ENCODE measurements around the gene RABGGTA. TPM values are rescaled to one million over a fixed set of nuclear protein-coding genes. Genes with fewer than 3 reads are reported as not detected.
A peak's percentile ranks its signal among the peaks of the same experiment; 100 is the strongest.

Gene RABGGTA
- total and polyA plus RNA-seq, 2 donors (not counting 1 experiment from before 2014, with no cell fraction given), result 70.1 to 159 TPM

GRCh38 chr14:24281636-24282035 is 10.2 kb upstream of the RABGGTA start:
- H3K4me1 ChIP-seq (ENCODE audit: control insufficient read depth in 2 of 2, insufficient read depth in 2 of 2, low read length in 2 of 2), result peaks cover 38 to 58% of the 10 kb centered on the region in 2 donors
- WGBS (ENCODE audit: insufficient coverage), result 98% methylated on average over 3 of the region's 7 CpGs
- no peaks in the 10 kb centered on the region for H3K27me3 Mint-ChIP-seq
- no peaks in the 10 kb centered on the region for H3K27me3 ChIP-seq (replicated peaks in 1 of 4; ENCODE audit: control extremely low read depth in 1 of 4, control insufficient read depth in 3 of 4, insufficient read depth in 4 of 4, low read length in 3 of 4)
- no peak overlapping the region for H2AFZ ChIP-seq (ENCODE audit: insufficient read depth, low read depth, low read length, poor library complexity, severe bottlenecking)
- intact Hi-C loops (cut with micrococcal nuclease), result no loop called here
- no peak for DNase-seq
- peaks cover 55% of the 10 kb centered on the region for H3K4me1 Mint-ChIP-seq
- ATAC-seq (ENCODE audit: low read depth), result no peak
- H3K27ac ChIP-seq (ENCODE audit: low read length in 2 of 2), result no peak overlapping the region
- no peak overlapping the region for H3K4me2 ChIP-seq (replicated peaks; ENCODE audit: low read depth, low read length, poor library complexity, severe bottlenecking)
- no peak overlapping the region for H3K4me3 Mint-ChIP-seq
- TF ChIP-seq EZH2 (IDR thresholded peaks at IDR 0.05; ENCODE audit: borderline replicate concordance, insufficient read depth, low read depth, low read length, poor library complexity, severe bottlenecking) (no peak), CTCF (IDR thresholded peaks at IDR 0.05) (no peak)
- no peak overlapping the region for H3K4me3 ChIP-seq (ENCODE audit: control extremely low read depth in 1 of 5, extremely low read depth in 1 of 5, insufficient read depth in 1 of 5, low read depth in 2 of 5, low read length in 4 of 5)
- no peaks in the 10 kb centered on the region for H3K9me3 Mint-ChIP-seq (ENCODE audit: insufficient read depth)
- H3K9me3 ChIP-seq (ENCODE audit: control extremely low read depth in 1 of 3, control insufficient read depth in 2 of 3, insufficient read depth in 1 of 3, low read length in 2 of 3), result peaks cover 0 to 10% (median 0%) of the 10 kb centered on the region in 3 donors
- POLR2A ChIA-PET, result interaction anchor here (0.6 to 1.5 kb wide), 3 partner anchors 11 to 43 kb away, joined by 3 to 7 read pairs (median 3); partner anchors contain the start of gene RABGGTA
- CTCF ChIA-PET, result interaction anchor here (1.0 to 7.1 kb wide), 5 partner anchors 10 to 39 kb away, joined by 4 to 93 read pairs (median 21); partner anchors contain the start of genes CIDEB, DHRS1, NOP9 and RABGGTA
- peak overlapping the region; percentile 62 for H3K27ac Mint-ChIP-seq
- H3K36me3 ChIP-seq (replicated peaks in 1 of 2; ENCODE audit: control extremely low read depth in 1 of 2, control insufficient read depth in 1 of 2, extremely low read depth in 1 of 2, insufficient read depth in 2 of 2, low read length in 1 of 2), result no peaks in the 10 kb centered on the region
- no peak overlapping the region for H3K9ac ChIP-seq (ENCODE audit: low read length)
- no peaks in the 10 kb centered on the region for H4K20me1 ChIP-seq (ENCODE audit: control insufficient read depth, insufficient read depth, low read length, poor library complexity, severe bottlenecking)
- peaks cover 39% of the 10 kb centered on the region for H3K79me2 ChIP-seq (ENCODE audit: control insufficient read depth, insufficient read depth, low read length)

- WGBS (ENCODE audit: insufficient coverage), result 98% methylated on average over 6 of the region's 6 CpGs
- Mint-ChIP-seq H3K27ac (peak overlapping the region; percentile 93), H3K4me1 (peaks cover 58% of the 10 kb centered on the region), H3K27me3 (no peaks in the 10 kb centered on the region), H3K4me3 (no peak overlapping the region), H3K9me3 (ENCODE audit: insufficient read depth) (no peaks in the 10 kb centered on the region)
- DNase-seq (no peak), ATAC-seq (ENCODE audit: low read depth) (no peak)
- Histone ChIP-seq H3K27ac (ENCODE audit: low read length in 2 of 2) (no peak overlapping the region), H3K27me3 (replicated peaks in 1 of 4; ENCODE audit: control extremely low read depth in 1 of 4, control insufficient read depth in 3 of 4, insufficient read depth in 4 of 4, low read length in 3 of 4) (no peaks in the 10 kb centered on the region), H3K9ac (ENCODE audit: low read length) (no peak overlapping the region), H4K20me1 (ENCODE audit: control insufficient read depth, insufficient read depth, low read length, poor library complexity, severe bottlenecking) (no peaks in the 10 kb centered on the region), H3K36me3 (replicated peaks in 1 of 2; ENCODE audit: control extremely low read depth in 1 of 2, control insufficient read depth in 1 of 2, extremely low read depth in 1 of 2, insufficient read depth in 2 of 2, low read length in 1 of 2) (no peaks in the 10 kb centered on the region), H3K4me1 (ENCODE audit: control insufficient read depth in 2 of 2, insufficient read depth in 2 of 2, low read length in 2 of 2) (peaks cover 38 to 58% of the 10 kb centered on the region in 2 donors), H3K9me3 (ENCODE audit: control extremely low read depth in 1 of 3, control insufficient read depth in 2 of 3, insufficient read depth in 1 of 3, low read length in 2 of 3) (peaks cover 0 to 10% (median 0%) of the 10 kb centered on the region in 3 donors), H3K4me2 (replicated peaks; ENCODE audit: low read depth, low read length, poor library complexity, severe bottlenecking) (no peak overlapping the region), H3K79me2 (ENCODE audit: control insufficient read depth, insufficient read depth, low read length) (peaks cover 40% of the 10 kb centered on the region), H2AFZ (ENCODE audit: insufficient read depth, low read depth, low read length, poor library complexity, severe bottlenecking) (no peak overlapping the region), H3K4me3 (ENCODE audit: control extremely low read depth in 1 of 5, extremely low read depth in 1 of 5, insufficient read depth in 1 of 5, low read depth in 2 of 5, low read length in 4 of 5) (no peak overlapping the region)
- TF ChIP-seq EZH2 (IDR thresholded peaks at IDR 0.05; ENCODE audit: borderline replicate concordance, insufficient read depth, low read depth, low read length, poor library complexity, severe bottlenecking) (no peak), CTCF (IDR thresholded peaks at IDR 0.05) (no peak)
- intact Hi-C loops (cut with micrococcal nuclease), result no loop called here
- ChIA-PET CTCF (interaction anchor here (1.1 to 7.1 kb wide), 10 partner anchors 9 to 150 kb away, joined by 3 to 93 read pairs (median 8); partner anchors contain the start of genes CIDEB, DHRS1, IPO4 and MDP1), POLR2A (interaction anchor here (0.8 to 2.0 kb wide), 2 partner anchors 10 to 42 kb away, joined by 3 to 8 read pairs; partner anchors contain the start of gene RABGGTA)
Observed at GRCh38 chr14:24280797-24281460, 9.5 kb upstream of the RABGGTA start.
